CD8-positive, alpha-beta memory T cell (primary cell): Measurements from ENCODE around the gene WAPL. TPM values are rescaled to one million over a fixed set of nuclear protein-coding genes. Genes with fewer than 3 reads are reported as not detected.
"Not testable (repeated sequence)": the region's sequence is repeated elsewhere in the genome, so short reads cannot be mapped to it uniquely, and the experiment has no call there.

Source experiments
- CTCF ChIA-PET: fragments of 350-600 bp; sonication (Branson Sonifier 250); formaldehyde crosslinking; loops from one replicate; lab custom pipeline; 2021; ENCODE audit warnings: antibody characterized with exemption; lab: Charles Lee
- POLR2A ChIA-PET: fragments of 350-600 bp; sonication (Branson Sonifier 250); formaldehyde crosslinking; loops from one replicate; lab custom pipeline; 2021; ENCODE audit warnings: antibody characterized with exemption; lab: Charles Lee
- DNase-seq, 5 donors: peaks; one replicate each; pipeline versions ENCODE4 v3.0.0 to v3.0.0-alpha.2; 2020 to 2022; ENCODE audit warnings: mixed read lengths in 1 of 5
- H3K27ac ChIP-seq: one replicate; pipeline ENCODE4 v1.7.0; 2013; ENCODE audit warnings: low read depth, mild to moderate bottlenecking, low read length, moderate library complexity
- H3K27me3 ChIP-seq: 2 replicates; pipeline ENCODE4 v1.7.0; 2013; ENCODE audit warnings: low read length, mild to moderate bottlenecking; ENCODE audit not compliant: insufficient read depth, poor library complexity, severe bottlenecking
- H3K36me3 ChIP-seq: 2 replicates; pipeline ENCODE4 v1.7.0; 2013; ENCODE audit warnings: mild to moderate bottlenecking, low read length, moderate library complexity; ENCODE audit not compliant: insufficient read depth
- H3K4me1 ChIP-seq: 2 replicates; pipeline ENCODE4 v1.7.0; 2013; ENCODE audit warnings: mild to moderate bottlenecking, low read length, moderate library complexity; ENCODE audit not compliant: insufficient read depth
- H3K4me3 ChIP-seq: 2 replicates; pipeline ENCODE4 v1.7.0; 2013; ENCODE audit warnings: mild to moderate bottlenecking, low read length
- H3K9me3 ChIP-seq: 2 replicates; pipeline ENCODE4 v1.7.0; 2013; ENCODE audit warnings: mild to moderate bottlenecking, low read length
- H3K27ac Mint-ChIP-seq, 8 donors: one replicate each; pipeline ENCODE4 v1.8.0; 2020 to 2021; ENCODE audit warnings: mixed read lengths in 8 of 8, mild to moderate bottlenecking in 6 of 8, inconsistent platforms in 3 of 8, moderate library complexity in 3 of 8
- H3K27me3 Mint-ChIP-seq, 2 donors: one replicate each; pipeline ENCODE4 v1.8.0; 2020 to 2021; ENCODE audit warnings: mixed read lengths in 2 of 2, mild to moderate bottlenecking in 1 of 2, moderate library complexity in 1 of 2
- H3K36me3 Mint-ChIP-seq, 3 donors: one replicate each; pipeline ENCODE4 v1.8.0; 2020 to 2021; ENCODE audit warnings: mixed read lengths in 3 of 3, inconsistent platforms in 1 of 3, mild to moderate bottlenecking in 1 of 3
- H3K4me1 Mint-ChIP-seq, 3 donors: one replicate each; pipeline ENCODE4 v1.8.0; 2020 to 2021; ENCODE audit warnings: mixed read lengths in 3 of 3, inconsistent platforms in 1 of 3, mild to moderate bottlenecking in 1 of 3
- H3K4me3 Mint-ChIP-seq, 7 donors: one replicate each; pipeline ENCODE4 v1.8.0; 2020 to 2021; ENCODE audit warnings: mixed read lengths in 7 of 7, mild to moderate bottlenecking in 6 of 7, moderate library complexity in 4 of 7, inconsistent platforms in 2 of 7
- H3K9me3 Mint-ChIP-seq, 5 donors: one replicate each; pipeline ENCODE4 v1.8.0; 2020 to 2022; ENCODE audit warnings: mixed read lengths in 5 of 5, mild to moderate bottlenecking in 3 of 5, moderate library complexity in 2 of 5, inconsistent platforms in 1 of 5
- polyA plus RNA-seq: library from polyadenylated mRNA; unstranded; fragments of 300-500 nt; fragmentation: Illumina TruSeq; gene quantifications from one replicate; pipeline ENCODE4 v1.2.3, GENCODE V29; 2021
- total RNA-seq, 2 experiments: library from RNA; stranded (reverse); gene quantifications; one replicate each; pipeline ENCODE4 v1.2.3, GENCODE V29; 2021

Gene WAPL
- total and polyA plus RNA-seq, 3 experiments from 2014 or later: 41.9 to 54.2 (median 49.7) TPM

DNA sequence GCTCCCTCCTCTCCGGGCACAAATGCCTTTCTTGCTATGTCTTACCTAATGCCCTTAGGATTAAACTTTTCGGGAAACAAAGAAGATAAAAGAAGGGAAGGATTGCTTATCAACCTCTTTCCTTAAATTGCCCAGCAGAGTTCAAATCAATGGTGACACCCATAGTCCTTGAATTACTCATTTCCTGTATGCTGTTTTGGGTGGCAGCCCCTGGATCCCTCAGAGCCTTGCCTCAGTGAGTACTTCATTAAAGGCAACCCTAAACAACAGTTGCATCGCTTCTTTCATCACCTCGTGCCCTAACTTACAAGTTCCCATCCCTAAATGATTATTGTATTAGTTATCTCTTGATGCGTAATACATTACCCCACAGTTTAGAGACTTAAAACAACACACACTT is 31.6 kb upstream of the WAPL start:
- H3K27me3 Mint-ChIP-seq: peaks cover 4 to 6% of the 10 kb centered on the region in 2 donors
- H3K9me3 ChIP-seq: no peaks in the 10 kb centered on the region
- H3K4me1 ChIP-seq: no peaks in the 10 kb centered on the region
- POLR2A ChIA-PET: no interaction called here
- no peaks in the 10 kb centered on the region for H3K9me3 Mint-ChIP-seq
- no peak overlapping the region for H3K4me3 ChIP-seq
- CTCF ChIA-PET: no interaction called here
- H3K4me1 Mint-ChIP-seq: no peaks in the 10 kb centered on the region
- H3K27ac Mint-ChIP-seq: no peak overlapping the region
- H3K36me3 ChIP-seq: no peaks in the 10 kb centered on the region
- H3K36me3 Mint-ChIP-seq: no peaks in the 10 kb centered on the region
- no peak for DNase-seq
- H3K4me3 Mint-ChIP-seq: no peak overlapping the region
- no peaks in the 10 kb centered on the region for H3K27me3 ChIP-seq
- H3K27ac ChIP-seq: no peak overlapping the region

DNA sequence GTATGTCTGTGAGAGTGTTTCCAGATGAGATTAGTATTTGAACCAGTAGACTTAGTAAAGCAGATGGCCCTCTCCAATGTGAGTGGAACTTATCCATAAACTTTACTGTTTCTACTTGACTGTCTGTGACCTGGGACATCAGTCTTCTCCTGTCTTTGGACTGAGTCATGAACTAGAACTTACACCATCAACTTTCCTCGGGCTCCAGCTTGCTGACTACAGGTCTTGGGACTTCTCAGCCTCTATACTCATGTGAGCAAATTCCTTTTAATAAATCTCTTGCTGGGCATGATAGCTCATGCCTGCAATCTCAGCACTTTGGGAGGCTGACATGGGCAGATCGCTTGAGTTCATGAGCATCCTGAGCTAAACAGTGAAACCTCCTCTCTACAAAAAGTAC is 25.7 kb upstream of the WAPL start:
- ChIA-PET CTCF (interaction anchor here (0.7 to 1.2 kb wide), 2 partner anchors 8 to 33 kb away, joined by 3 read pairs; no protein-coding TSS in a partner anchor), POLR2A (no interaction called here)
- no peaks in the 10 kb centered on the region for H3K36me3 Mint-ChIP-seq
- Histone ChIP-seq H3K4me3 (no peak overlapping the region), H3K4me1 (no peaks in the 10 kb centered on the region), H3K27me3 (no peaks in the 10 kb centered on the region), H3K27ac (no peak overlapping the region), H3K36me3 (no peaks in the 10 kb centered on the region), H3K9me3 (no peaks in the 10 kb centered on the region)
- no peaks in the 10 kb centered on the region for H3K9me3 Mint-ChIP-seq
- peaks cover 0 to 4% of the 10 kb centered on the region in 2 donors for H3K27me3 Mint-ChIP-seq
- DNase-seq: no peak
- H3K27ac Mint-ChIP-seq: no peak overlapping the region
- H3K4me1 Mint-ChIP-seq: no peaks in the 10 kb centered on the region
- H3K4me3 Mint-ChIP-seq: no peak overlapping the region

GRCh38 chr10:86545101-86545500 is 23.5 kb upstream of the WAPL start:
- H3K4me1 Mint-ChIP-seq: no peaks in the 10 kb centered on the region
- H3K27ac Mint-ChIP-seq: no peak overlapping the region
- Histone ChIP-seq H3K36me3 (no peaks in the 10 kb centered on the region), H3K9me3 (no peaks in the 10 kb centered on the region), H3K4me1 (peaks cover 3% of the 10 kb centered on the region), H3K27ac (no peak overlapping the region), H3K4me3 (no peak overlapping the region), H3K27me3 (no peaks in the 10 kb centered on the region)
- H3K4me3 Mint-ChIP-seq: no peak overlapping the region
- no peaks in the 10 kb centered on the region for H3K9me3 Mint-ChIP-seq
- POLR2A ChIA-PET: no interaction called here
- CTCF ChIA-PET: interaction anchor here (1.1 kb wide), 1 partner anchor 10 kb away, joined by 3 read pairs; no protein-coding TSS in a partner anchor
- DNase-seq: no peak
- no peaks in the 10 kb centered on the region for H3K36me3 Mint-ChIP-seq
- peaks cover 0 to 4% of the 10 kb centered on the region in 2 donors for H3K27me3 Mint-ChIP-seq

GRCh38 chr10:86540016-86540415 is 18.4 kb upstream of the WAPL start:
- Mint-ChIP-seq H3K36me3 (no peaks in the 10 kb centered on the region), H3K4me1 (peaks cover 7 to 21% (median 13%) of the 10 kb centered on the region in 3 donors), H3K4me3 (no peak overlapping the region), H3K27me3 (no peaks in the 10 kb centered on the region), H3K27ac (peak overlapping the region in 2 of 8 donors; percentile 56 to 85), H3K9me3 (no peaks in the 10 kb centered on the region)
- no peak for DNase-seq
- Histone ChIP-seq H3K4me3 (no peak overlapping the region), H3K4me1 (peaks cover 19% of the 10 kb centered on the region), H3K36me3 (no peaks in the 10 kb centered on the region), H3K27ac (no peak overlapping the region), H3K27me3 (no peaks in the 10 kb centered on the region), H3K9me3 (no peaks in the 10 kb centered on the region)
- CTCF ChIA-PET: no interaction called here
- POLR2A ChIA-PET: no interaction called here

DNA sequence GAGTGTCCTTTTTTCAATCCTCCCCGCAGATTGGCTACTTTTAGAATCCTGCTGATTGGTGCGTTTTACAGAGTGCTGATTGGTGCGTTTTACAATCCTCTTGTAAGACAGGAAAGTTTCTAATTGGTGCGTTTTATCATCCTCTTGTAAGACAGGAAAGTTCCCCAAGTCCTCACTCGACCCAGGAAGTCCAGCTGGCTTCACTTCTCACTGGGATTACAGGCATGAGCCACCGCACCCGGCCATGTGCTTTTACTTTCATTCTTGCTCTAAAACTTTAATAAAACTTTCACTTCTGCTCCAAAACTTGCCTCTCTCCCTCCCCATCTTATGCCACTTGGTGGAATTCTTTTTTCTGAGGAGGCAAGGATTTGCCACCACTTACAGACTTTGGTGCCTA is 17.0 kb upstream of the WAPL start:
- no peaks in the 10 kb centered on the region for H3K9me3 Mint-ChIP-seq
- Histone ChIP-seq H3K27me3 (no peaks in the 10 kb centered on the region), H3K4me3 (no peak overlapping the region), H3K4me1 (peaks cover 19% of the 10 kb centered on the region), H3K27ac (no peak overlapping the region), H3K36me3 (no peaks in the 10 kb centered on the region), H3K9me3 (no peaks in the 10 kb centered on the region)
- DNase-seq: no peak
- peak overlapping the region in 1 of 7 donors; percentile 24 for H3K4me3 Mint-ChIP-seq
- CTCF ChIA-PET: interaction anchor here (2.3 kb wide), 1 partner anchor 138 kb away, joined by 9 read pairs; no protein-coding TSS in a partner anchor
- peak overlapping the region in 1 of 8 donors; percentile 27 for H3K27ac Mint-ChIP-seq
- POLR2A ChIA-PET: no interaction called here
- no peaks in the 10 kb centered on the region for H3K27me3 Mint-ChIP-seq
- H3K36me3 Mint-ChIP-seq: no peaks in the 10 kb centered on the region
- H3K4me1 Mint-ChIP-seq: peaks cover 10 to 21% (median 13%) of the 10 kb centered on the region in 3 donors

GRCh38 chr10:86538040-86538439 is 16.4 kb upstream of the WAPL start:
- H3K27me3 Mint-ChIP-seq, H3K9me3 Mint-ChIP-seq, H3K9me3 ChIP-seq, DNase-seq, H3K27ac ChIP-seq, H3K4me3 Mint-ChIP-seq, H3K27me3 ChIP-seq, H3K27ac Mint-ChIP-seq, POLR2A ChIA-PET, H3K4me3 ChIP-seq, H3K36me3 Mint-ChIP-seq, H3K36me3 ChIP-seq: not testable (repeated sequence)
- peaks cover 10 to 21% (median 13%) of the 10 kb centered on the region in 3 donors for H3K4me1 Mint-ChIP-seq
- peaks cover 19% of the 10 kb centered on the region for H3K4me1 ChIP-seq
- CTCF ChIA-PET: interaction anchor here (2.3 kb wide), 1 partner anchor 137 kb away, joined by 9 read pairs; no protein-coding TSS in a partner anchor

DNA sequence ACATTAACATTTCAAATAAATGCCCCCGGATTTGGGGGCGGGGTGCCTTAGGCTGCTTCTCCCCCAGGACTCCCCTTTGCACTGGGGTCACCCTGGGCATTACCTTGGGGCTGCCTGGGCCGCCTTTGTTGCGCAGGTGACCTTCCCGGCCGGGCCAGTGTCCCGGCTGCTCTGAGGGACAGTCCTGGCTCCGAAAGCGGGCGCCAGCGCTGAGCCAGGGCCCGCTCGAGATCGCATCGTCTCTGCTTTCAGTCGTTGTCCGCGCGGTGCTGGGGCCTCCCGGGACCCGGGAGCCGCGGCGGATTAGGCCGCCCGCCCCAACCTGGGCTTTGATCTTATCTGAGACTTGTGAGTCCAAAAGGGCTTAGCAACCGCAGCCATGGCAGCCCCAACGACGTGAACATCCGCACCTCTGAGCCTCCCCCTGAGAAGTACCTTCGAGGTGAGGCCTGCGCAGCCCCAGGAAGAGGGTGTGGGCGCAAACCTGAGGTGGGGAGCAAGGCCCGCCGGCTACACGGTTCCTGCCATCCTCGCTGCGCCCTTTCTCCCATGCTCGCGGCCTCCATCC is 14.8 kb upstream of the WAPL start:
- peak overlapping the region; percentile 76 to 82 (median 81) for H3K4me3 Mint-ChIP-seq
- Histone ChIP-seq H3K36me3 (no peaks in the 10 kb centered on the region), H3K4me1 (peaks cover 19% of the 10 kb centered on the region), H3K27ac (no peak overlapping the region), H3K4me3 (peak overlapping the region; percentile 47), H3K27me3 (no peaks in the 10 kb centered on the region), H3K9me3 (no peaks in the 10 kb centered on the region)
- ChIA-PET CTCF (interaction anchor here (0.7 to 2.3 kb wide), 2 partner anchors 136 to 1033 kb away, joined by 3 to 9 read pairs; no protein-coding TSS in a partner anchor), POLR2A (interaction anchor here (0.8 kb wide), 1 partner anchor 15 kb away, joined by 3 read pairs; the partner anchor contains the start of gene WAPL)
- peak overlapping the region; percentile 41 to 94 (median 86) for H3K27ac Mint-ChIP-seq
- no peaks in the 10 kb centered on the region for H3K27me3 Mint-ChIP-seq
- H3K36me3 Mint-ChIP-seq: no peaks in the 10 kb centered on the region
- peak; percentile 41 to 74 (median 65) for DNase-seq
- H3K4me1 Mint-ChIP-seq: peaks cover 10 to 21% (median 13%) of the 10 kb centered on the region in 3 donors
- H3K9me3 Mint-ChIP-seq: no peaks in the 10 kb centered on the region

DNA sequence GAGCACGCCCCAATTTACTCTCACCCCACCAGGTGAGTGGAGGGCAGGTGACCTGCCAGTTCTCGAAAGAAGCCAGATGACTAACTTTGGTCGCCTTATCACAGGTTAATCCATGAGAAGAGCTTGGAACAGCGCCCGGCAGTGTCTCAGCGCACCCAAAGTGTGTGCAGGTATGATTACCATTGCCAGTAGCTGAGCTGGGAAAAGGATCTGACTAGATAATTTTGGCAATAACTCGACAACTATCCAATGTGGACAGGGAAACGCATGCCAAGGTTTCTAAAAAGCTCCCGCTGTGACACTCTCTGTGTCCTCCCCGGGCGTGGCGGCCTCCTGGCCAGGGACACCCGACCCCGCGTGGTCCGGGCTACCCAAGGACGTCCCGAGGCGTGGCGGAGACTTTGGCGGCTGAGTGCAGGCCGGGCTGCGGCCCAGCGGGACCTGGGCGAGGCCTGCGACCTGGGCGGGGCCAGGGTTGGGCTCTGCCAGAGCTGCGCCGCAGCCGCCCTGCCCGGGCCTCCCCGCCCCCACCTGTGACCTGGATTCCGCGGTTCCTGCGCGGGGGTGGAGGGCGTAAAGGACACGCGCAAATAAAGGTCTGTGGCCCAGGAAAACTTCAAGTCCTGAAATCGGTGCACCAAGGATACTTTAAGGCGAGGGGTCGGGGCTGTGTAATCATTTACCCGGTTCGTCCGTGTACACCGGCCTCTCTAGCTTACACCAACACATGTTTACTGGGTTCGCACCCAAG is 13.7 kb upstream of the WAPL start:
- Mint-ChIP-seq H3K9me3 (no peaks in the 10 kb centered on the region), H3K4me1 (peaks cover 10 to 21% (median 13%) of the 10 kb centered on the region in 3 donors), H3K4me3 (peak overlapping the region; percentile 54 to 81 (median 76)), H3K27me3 (no peaks in the 10 kb centered on the region), H3K36me3 (no peaks in the 10 kb centered on the region), H3K27ac (peak overlapping the region in 6 of 8 donors; percentile 11 to 88 (median 74))
- ChIA-PET POLR2A (interaction anchor here (0.8 to 1.1 kb wide), 2 partner anchors 14 kb away, joined by 3 to 5 read pairs; partner anchors contain the start of gene WAPL), CTCF (interaction anchor here (1.1 kb wide), 1 partner anchor 10 kb away, joined by 3 read pairs; no protein-coding TSS in a partner anchor)
- H3K27me3 ChIP-seq: no peaks in the 10 kb centered on the region
- no peak overlapping the region for H3K4me3 ChIP-seq
- no peaks in the 10 kb centered on the region for H3K36me3 ChIP-seq
- H3K27ac ChIP-seq: no peak overlapping the region
- H3K9me3 ChIP-seq: no peaks in the 10 kb centered on the region
- peaks cover 18% of the 10 kb centered on the region for H3K4me1 ChIP-seq
- DNase-seq: peak in 3 of 5 donors; percentile 19 to 33 (median 24)
